DMS 273 treated with DMSO at 0.1 percent for 48 hours (cell line): Measurements from ENCODE around the gene TFCP2.
A peak's percentile ranks its signal among the peaks of the same experiment; 100 is the strongest.

Experiments used
- DNase-seq: peaks from one replicate; lab custom pipeline; 2025; lab: John Stamatoyannopoulos, UW

Gene TFCP2

DNA sequence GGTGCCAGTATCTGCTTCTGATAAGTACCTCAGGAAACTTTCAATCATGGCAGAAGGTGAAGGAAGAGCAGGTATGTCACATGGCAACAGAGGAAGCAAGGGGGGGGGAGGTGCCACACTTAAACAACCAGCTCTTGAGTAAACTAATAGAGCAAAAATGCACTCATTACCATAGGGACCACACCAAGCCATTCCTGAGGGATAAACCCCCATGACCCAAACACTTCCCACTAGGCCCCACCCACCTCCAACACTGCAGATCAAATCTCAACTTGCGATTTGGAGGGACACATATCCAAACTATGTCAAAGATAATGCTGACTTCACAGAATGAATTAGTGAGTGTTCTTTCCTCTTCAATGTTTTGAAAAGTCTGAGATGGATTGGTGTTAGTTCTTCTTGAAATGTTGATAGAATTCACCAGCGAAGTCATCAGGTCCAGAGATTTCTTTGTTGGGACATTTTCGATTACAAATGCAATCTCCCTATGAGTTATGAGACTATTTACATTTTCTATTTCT lies 16.6 kb downstream of the TFCP2 start:
- no peak for DNase-seq

DNA sequence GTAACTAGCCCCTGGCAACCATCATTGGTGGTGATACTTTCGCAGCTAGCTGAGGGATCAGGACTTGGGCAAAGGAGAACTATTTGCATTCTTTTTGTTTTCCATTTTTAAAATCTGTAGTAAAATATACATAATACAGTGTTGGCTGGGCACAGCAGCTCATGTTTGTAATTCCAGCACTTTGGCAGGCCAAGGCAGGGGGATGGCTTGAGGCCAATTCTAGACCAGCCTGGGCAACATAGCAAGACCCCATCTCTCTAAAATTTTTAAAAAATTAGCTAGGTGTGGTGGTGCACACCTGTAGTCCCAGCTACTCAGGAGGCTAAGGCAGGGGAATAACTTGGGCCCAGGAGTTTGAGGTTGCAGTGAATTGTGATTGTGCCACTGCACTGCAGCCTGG lies 20.0 kb downstream of the TFCP2 start:
- no peak for DNase-seq

DNA sequence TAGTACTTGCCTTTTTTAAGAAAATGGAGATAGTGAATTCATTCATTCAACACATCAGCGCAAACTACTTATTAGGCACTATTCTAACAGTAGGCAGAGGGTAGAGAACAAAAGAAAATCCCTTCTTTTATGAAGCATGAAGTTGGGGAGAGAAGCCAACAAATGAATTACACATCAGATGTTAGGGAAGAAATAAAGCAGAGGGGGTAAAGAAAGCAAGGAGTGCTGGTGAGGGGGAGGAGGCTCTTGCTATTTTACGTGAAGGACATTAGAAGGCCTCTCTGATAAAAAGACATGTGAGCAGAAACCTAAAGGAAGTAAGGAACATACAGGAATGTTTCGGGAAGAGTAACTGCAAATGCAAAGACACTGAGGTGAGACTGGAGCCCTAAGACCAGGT lies 22.2 kb downstream of the TFCP2 start:
- DNase-seq = no peak

DNA sequence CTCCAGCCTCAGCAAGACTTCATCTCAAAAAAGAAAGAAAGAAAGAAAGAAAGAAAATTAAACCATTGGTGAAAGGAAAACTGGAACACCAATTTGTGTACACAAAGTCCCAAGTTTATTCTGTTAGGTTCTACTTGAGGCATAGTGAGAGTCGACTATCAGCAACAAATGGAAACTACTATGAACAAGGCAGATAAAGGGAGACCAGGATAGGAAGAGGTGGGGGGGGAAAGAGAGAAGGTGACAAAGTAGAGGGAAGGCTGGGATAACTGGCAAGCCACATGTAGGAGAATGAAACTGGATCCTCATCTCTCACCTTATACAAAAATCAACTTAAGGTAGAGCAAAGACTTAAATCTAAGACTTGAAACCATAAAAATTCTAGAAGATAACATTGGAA lies 25.6 kb downstream of the TFCP2 start:
- DNase-seq = no peak

DNA sequence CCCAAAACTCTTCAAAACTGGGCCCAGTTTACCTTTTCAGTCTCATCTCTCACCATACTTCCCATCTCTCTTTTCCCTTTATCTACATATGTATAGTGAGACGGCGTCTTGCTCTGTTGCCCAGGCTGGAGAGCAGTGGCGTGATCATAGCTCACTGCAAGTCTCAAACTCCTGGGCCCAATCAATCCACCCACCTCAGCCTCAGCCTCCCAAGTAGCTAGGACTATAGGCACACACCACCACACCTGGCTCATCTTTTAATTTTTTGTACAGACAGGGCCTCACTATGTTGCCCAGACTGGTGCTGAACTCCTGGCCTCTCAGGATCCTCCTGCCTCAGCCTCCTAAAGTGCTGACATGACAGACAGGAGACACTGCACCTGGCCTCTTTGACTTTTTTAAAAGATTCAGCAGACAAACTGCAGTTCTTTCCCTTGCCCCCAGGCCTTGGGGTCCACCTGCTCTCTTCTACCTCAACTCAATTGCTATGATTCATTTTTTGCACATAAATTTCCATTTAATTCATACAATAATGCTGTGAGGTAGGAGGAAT lies 33.6 kb downstream of the TFCP2 start:
- no peak for DNase-seq

DNA sequence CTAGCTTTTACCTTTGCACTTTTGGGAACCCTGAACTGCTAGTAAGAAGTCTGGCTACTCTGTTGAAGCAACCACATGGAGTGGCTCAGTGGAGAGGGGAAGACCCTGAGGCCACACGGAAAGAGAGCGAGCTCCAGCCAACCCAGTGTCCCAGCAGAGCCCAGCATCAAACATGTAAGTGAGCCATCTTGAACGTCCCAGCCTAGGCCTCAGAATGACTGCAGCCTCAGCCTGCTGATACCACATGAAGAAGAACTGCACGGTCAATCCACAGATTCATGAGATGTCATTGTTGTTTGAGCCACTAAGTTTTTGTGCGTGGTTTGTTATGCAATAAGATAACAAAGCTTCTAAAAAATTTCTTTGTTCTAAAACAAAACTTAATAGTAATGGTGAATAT lies 40.2 kb downstream of the TFCP2 start:
- no peak for DNase-seq

DNA sequence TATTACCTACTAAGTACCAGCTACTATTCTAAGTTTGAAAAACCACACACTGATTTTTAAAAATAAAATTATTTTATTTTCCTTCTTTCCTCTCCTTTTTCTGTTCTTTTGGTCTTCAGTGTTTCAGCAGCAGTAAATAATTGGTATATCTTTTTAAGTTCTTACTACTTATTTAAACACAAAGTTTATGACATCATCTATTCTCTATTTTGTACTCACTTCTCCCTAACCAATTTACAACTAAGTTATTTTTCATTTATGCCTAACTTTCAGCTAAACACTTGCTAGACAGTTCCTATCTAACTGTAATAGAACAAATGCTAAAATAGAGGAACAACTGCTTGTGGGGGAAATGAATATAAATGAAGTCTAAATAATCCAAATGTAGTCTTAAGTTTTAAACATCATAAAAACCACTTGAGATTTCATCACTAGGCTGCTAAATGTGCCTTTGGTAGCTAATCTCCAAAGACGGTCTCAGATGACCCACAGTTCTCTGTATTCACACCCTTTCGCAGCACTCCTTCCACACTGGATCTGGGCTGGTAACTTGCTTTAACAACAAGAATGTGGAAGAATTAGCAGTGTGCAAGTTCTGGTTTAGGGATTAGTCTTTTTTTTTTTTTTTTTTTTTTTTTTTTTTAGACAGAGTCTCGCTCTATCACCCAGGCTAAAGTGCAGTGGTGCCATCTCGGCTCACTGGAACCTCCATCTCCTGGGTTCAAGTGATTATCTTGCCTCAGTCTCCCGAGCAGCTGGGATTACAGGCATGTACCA lies 41.0 kb downstream of the TFCP2 start:
- no peak for DNase-seq

DNA sequence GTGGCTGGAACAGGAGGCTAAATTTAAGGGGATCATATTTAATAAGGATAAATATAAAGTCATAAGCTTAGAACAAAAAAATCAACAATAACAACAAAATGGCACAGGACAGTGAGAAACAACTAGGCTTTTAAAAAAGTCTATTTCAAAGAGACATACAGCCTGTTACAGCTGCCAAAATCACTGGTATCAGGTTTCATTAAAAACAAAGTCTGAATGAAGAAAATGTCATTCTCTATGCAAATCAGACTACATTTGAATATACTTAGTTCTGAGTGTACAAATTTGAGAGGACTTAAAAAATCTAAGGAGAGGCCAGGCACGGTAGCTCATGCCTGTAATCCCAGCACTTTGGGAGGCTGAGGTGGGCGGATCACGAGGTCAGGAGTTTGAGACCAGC lies 44.0 kb downstream of the TFCP2 start:
- DNase-seq = no peak

DNA sequence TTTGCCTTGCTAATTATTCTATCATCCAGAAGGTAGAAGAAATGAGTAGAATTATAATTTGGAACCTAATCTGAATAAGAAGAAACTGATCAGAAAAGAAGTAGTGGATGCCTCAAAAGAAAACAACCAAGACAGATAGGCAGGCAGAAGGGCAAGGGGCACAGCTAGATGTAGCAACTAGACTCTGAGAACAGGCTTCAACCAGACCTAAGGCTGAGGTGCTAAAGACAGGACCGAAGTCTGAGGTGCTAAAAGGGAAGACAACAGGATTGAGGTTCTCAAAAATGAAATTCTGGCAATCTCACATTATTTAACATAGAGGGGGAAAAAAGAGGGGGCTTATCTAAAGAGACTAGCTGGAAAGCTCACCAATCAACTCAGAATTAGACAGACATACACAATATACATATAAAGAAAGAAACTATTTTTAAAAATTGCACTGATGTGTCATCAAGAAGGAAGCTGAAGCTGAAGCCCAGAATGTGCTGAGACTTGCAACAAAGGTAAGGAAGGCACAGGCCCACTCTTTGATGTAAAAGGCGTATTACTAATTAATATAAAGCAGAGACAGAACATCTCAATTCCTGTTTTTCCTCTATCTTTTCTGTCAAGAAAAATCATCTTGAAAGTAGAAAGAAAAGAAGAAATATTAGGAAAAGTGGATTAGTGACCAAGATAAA lies 45.7 kb downstream of the TFCP2 start:
- DNase-seq = no peak

DNA sequence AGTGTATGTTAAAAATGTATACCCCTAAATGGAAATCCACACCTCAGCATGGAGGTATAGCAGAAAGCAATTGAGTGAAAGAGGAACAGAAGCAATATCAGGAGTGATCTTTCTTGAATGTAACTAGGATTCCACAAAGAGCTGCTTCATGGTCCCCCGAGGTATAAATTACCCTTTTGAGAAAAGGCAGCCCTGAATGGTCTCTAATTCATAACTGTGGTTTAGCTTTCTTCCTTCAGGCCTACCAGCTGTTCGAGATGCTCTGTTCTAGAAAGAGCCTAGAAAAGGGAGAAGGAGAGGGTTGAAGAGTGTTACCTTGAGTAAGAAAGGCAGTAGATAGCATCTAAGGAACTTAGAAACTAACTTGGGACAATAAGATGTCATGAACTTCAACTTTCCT lies 46.6 kb downstream of the TFCP2 start:
- DNase-seq = no peak

DNA sequence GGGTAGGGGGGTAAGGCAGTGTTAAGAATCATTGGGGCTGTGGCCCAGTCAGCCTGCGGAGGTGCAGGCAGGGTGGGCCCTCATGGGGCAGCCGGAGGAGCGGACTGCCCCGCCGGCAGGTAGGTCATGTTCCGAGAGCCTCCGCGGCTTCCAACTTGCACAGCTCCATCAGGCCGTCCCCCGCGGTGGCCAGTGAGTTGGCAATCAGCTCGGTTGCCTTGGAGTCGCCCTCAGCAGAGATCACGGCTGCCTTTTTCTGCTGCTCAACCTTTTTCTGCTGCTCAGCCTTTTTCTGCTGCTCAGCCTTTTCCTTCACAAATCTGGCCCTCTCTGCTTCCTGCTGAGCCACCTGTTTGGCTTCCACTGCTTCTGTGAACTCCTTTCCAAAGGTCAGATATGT lies 48.4 kb downstream of the TFCP2 start:
- DNase-seq = no peak

DNA sequence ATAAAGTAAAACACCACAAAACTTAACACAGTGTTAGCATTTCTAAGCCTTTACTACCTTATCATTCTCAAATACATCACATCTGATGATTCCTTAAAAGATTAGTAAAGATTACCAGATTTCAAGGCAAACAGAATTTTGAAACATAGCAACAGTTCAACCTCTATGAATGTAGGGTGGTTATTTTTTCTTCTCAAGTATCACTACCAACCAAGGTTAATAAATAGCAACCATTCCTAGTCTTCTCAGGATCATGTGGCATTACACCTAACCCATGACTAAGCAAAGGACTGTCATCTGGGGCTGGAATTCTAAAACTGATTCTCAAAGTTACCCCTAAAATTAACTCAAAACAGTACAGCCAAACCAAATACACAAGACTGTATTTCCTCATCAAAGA lies 50.1 kb downstream of the TFCP2 start:
- no peak for DNase-seq

DNA sequence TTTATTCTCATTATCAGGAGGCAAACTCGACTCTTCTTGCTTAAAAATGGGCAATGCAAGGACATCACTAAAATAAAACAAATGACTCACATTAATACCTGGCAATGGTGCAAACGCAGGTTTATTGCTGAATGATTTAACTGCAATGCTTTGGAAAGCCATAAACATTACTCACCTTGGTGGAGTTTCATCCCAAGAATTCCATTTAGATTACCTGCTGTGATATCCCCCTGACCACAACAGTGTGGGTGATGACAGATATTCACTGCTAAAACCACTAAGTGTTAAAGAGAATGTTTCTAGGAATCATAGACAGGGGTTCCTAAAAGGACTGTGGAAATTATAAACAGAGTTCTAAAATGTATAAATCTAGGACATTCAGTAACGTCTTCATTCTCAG lies 54.2 kb downstream of the TFCP2 start:
- DNase-seq = no peak

DNA sequence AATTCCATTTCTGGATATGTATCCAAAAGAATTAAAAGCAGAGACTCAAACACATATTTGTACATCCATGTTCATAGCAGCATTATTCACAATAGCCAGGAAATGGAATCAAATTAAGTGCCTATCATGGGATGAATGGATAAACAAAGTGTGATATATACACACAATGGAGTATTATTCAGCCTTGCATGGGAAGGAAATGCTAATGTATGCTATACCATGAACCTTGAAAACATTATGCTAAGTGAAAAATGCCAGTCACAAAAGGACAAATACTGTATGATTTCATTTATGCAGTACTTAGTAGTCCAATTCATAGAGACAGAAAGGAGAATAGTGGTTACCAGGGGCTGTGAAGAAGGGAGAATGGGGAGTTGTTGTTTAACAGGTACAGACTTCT lies 57.4 kb downstream of the TFCP2 start:
- no peak for DNase-seq

DNA sequence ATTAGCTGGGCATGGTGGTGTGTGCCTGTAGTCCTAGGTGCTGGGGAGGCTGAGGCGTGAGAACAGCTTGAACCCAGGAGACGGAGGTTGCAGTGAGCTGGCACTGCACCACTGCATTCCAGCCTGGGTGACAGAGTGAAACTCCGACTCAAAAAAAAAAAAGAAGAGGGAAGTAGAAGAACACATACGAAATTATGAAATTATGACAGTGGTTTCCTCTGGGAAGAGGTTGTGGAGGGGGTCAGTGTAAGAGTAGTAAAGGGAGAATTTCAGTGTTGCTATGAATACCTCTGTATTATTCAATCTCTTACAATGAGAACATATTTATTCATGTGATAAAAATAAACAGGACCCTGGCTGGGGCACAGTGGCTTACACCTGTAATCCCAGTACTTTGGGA lies 64.8 kb downstream of the TFCP2 start:
- DNase-seq = no peak

DNA sequence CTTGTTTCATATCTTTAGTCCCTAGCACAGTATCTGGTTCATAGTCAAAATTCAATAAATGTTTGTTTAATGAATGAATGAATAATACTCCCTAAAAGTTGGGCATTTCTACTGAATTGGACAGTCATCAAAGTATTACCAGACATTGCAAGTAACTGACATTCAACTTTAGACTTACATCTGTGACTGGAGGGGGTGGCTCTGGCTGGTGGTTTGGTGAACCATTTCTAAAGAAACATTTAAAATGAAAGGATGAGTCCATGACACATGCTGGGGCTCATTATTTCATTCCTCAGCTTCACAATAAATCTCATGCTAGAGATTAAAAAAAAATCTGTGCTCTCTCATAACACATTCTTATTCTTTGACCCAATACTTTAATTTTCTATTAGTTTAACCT lies 69.0 kb downstream of the TFCP2 start:
- DNase-seq = no peak

DNA sequence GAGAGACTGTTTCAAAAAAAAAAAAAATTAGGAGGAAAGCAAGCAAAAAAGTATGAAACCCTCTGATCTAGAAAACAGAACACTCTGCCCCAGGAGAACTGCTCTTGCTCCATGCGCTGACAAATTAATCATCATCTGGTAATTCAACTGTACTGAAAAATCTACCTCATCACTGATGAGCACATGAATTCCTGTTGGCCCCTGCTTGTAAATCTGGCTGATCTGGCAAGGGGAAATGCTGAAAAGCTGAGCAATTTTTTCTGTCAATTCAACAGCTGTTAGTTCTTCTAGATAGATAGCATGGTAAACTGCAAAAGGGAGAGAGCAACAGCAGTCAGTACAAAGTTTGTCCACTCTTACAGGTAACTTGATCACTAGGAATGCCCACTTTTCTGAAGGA lies 74.3 kb downstream of the TFCP2 start:
- no peak for DNase-seq

DNA sequence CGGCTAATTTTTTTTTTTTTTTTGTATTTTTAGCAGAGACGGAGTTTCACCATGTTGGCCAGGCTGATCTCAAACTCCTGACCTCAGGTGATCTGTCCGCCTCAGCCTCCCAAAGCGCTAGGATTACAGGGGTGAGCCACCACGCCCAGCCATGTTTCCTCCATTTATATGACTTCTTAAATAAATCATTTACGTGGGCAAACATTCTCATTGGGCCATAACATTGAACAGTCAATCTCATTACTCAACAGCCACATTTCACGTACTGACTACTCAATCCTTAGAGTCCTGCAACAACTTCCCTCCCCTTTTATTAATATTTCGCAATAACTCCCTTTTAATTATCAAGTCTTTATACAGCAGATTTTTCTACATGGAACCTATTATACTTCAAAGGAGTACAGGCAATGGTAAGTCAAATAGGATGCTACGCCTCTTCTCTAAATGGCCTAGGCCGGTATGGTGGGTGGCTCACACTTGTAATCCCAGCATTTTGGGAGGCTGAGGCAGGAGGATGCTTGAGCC lies 82.2 kb downstream of the TFCP2 start:
- no peak for DNase-seq

DNA sequence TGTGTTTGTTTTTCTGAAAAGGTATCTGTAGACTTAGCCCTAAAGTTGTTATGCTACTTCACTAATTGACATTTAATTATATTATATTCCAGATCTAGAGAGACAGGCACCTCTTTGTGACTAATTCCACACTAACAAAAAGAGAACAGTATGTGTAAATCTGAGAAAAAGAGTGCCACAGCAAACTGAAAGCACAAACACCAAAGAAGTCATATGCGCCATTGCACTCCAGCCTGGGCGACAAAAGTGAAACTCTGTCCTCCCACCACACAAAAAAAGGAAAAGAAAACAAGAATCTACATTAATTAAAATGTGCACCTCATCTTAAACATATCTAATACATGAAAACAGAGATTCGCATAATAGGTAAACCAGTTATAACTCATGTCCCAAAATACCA lies 85.1 kb downstream of the TFCP2 start:
- no peak for DNase-seq

DNA sequence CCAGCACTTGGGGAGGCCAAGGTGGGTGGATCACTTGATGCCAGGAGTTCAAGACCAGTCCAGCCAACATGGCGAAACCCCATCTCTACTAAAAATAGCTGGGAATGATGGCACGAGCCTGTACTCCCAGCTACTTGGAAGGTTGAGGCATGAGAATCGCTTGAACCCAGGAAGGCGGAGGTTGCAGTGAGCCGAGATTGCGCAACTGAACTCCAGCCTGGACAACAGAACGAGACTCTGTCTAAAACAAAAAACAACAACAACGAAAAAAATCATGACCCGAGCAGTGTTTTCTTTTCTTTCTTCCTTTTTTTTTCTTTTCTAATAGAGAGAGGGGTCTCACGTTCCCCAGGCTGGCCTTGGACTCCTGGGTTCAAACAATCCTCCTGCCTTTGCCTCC lies 86.0 kb downstream of the TFCP2 start:
- DNase-seq = no peak

DNA sequence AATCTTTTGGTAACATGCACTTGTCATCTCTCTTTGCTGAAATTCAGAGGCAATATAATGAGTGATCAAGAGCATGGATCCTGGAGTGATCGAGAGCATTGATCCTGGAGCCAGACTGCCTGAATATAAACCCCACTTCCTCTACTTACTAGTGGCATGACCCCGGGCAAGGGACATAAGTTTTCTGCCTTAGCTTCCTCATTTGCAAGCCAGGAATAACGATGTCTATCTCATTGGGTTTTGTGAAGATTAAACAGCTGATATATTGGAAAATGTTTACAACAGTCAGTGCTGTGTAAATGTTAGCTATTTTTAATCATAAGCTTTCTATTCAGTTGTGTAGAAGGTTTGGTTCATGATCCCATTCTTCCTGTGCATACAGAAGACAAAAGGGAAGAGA lies 87.2 kb downstream of the TFCP2 start:
- no peak for DNase-seq

DNA sequence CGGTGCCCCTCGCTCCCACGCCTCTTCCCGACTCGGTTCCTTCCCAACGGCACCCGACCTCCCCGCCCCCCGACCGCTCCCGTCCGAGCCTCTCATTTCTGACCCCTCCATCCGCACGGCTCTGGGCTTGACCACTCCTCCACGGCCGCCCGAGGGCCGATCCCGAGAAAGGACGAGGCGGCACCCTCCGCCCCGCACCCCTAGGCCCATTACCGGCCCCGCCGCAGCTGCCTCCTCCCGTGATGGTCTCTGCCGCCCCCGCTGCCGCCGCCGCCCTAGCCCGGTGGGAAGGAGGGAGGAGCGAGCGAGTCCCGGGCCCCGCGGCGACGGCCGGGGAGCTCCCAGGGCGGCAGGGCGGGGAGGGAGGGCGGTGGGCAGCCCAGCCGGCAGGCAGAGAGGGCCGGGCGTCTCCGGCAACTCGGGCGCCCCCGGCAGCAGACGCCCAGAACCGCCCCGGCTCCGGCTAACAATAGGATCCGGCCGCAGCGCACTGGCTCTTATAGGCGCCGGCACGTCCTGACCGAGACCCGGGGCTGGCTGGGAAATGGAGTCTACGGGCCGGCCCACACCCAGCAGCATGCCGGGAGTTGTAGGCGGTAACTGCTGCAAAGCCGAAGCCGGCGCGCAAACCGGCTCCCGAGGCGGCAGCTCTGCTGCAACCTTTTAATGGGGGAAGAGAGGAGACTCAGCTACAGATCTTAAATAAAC lies 89.7 kb downstream of the TFCP2 start, which contains the start of gene CSRNP2:
Gene CSRNP2, minus strand, starts transcription at position 471 of the 708 bp plus-strand sequence. CDS start 7,035 bp downstream, outside the sequence.
- DNase-seq = peak; percentile 72
